Stimulated activated CD4-positive, alpha-beta T cell treated with anti-CD3 and anti-CD28 coated beads, TNF-alpha, amount 100 ng/mL, for 24 hours (primary cell): ENCODE results near the gene PPP1R12C.
A peak's percentile ranks its signal among the peaks of the same experiment; 100 is the strongest.

Experiments used
- DNase-seq, 3 experiments: peaks; one replicate each; pipeline ENCODE4 v3.0.0-alpha.2; 2020; ENCODE audit warnings: low read depth in 3 of 3

Gene PPP1R12C

GRCh38 chr19:55091126-55091910 lies 26.1 kb downstream of the PPP1R12C start:
- DNase-seq = no peak

GRCh38 chr19:55090564-55090963 lies 26.9 kb downstream of the PPP1R12C start:
- no peak for DNase-seq

GRCh38 chr19:55089342-55089944 lies 28.0 kb downstream of the PPP1R12C start:
- DNase-seq = no peak

GRCh38 chr19:55088543-55089341 lies 28.7 kb downstream of the PPP1R12C start:
- DNase-seq = peak; percentile 58 to 81 (median 62)

GRCh38 chr19:55088021-55088451 lies 29.4 kb downstream of the PPP1R12C start:
- DNase-seq = no peak

- no peak for DNase-seq
Measured at GRCh38 chr19:55087542-55087901, 29.9 kb downstream of the PPP1R12C start.

- DNase-seq = peak in 2 of 3 experiments; percentile 25 to 59
Measured at GRCh38 chr19:55086730-55087541, 30.5 kb downstream of the PPP1R12C start.

GRCh38 chr19:55085923-55086715 lies 31.3 kb downstream of the PPP1R12C start:
- DNase-seq = no peak

- DNase-seq = no peak
Measured at GRCh38 chr19:55084416-55084815, 33.0 kb downstream of the PPP1R12C start.

- DNase-seq = no peak
Measured at GRCh38 chr19:55083004-55083850, 34.2 kb downstream of the PPP1R12C start.

- peak in 1 of 3 experiments; percentile 55 for DNase-seq
Measured at GRCh38 chr19:55082020-55082851, 35.2 kb downstream of the PPP1R12C start.

- DNase-seq = no peak
Measured at GRCh38 chr19:55081770-55082019, 35.7 kb downstream of the PPP1R12C start.

GRCh38 chr19:55080968-55081769 lies 36.3 kb downstream of the PPP1R12C start:
- peak; percentile 65 to 90 (median 70) for DNase-seq

GRCh38 chr19:55080121-55080967 lies 37.1 kb downstream of the PPP1R12C start:
- DNase-seq = peak; percentile 38 to 71 (median 43)

GRCh38 chr19:55079400-55080038 lies 37.9 kb downstream of the PPP1R12C start:
- DNase-seq = no peak

GRCh38 chr19:55078996-55079395 lies 38.4 kb downstream of the PPP1R12C start:
- no peak for DNase-seq

- DNase-seq = no peak
Measured at GRCh38 chr19:55077106-55077505, 40.3 kb downstream of the PPP1R12C start.
